Measurements from ENCODE around the gene CARD19. TPM values are rescaled to one million over a fixed set of nuclear protein-coding genes. Genes with fewer than 3 reads are reported as not detected.

Gene CARD19
- total RNA-seq, 1 experiment from 2014 or later: 54.5 TPM

- peak; percentile 83 for DNase-seq (ENCODE audit: low read depth, low spot score)
- CTCF ChIA-PET: interaction anchor here (1.0 to 3.1 kb wide), 7 partner anchors 12 to 185 kb away, joined by 3 to 35 read pairs (median 4); partner anchors contain the start of gene NINJ1
- RAD21 ChIA-PET (ENCODE audit: low non-redundant PET in 1 of 2, low total read pairs in 2 of 2, uncharacterized antibody in 2 of 2, unreplicated experiment in 2 of 2): interaction anchor here in 1 of 2 experiments (1.2 kb wide), 1 partner anchor 11 kb away, joined by 3 read pairs; no protein-coding TSS in a partner anchor
- no peaks in the 10 kb centered on the region; a peak in 1 of 4 replicates for H3K36me3 ChIP-seq (ENCODE audit: control insufficient read depth in 1 of 2, insufficient read depth in 2 of 2, low read length in 2 of 2)
- H3K27me3 ChIP-seq (ENCODE audit: insufficient read depth, low read length): no peaks in the 10 kb centered on the region
- TSS peak; percentile 27 for BruUV-seq (replicated peaks)
- no peaks in the 10 kb centered on the region for H3K9me3 ChIP-seq (ENCODE audit: control insufficient read depth in 1 of 2, insufficient read depth in 1 of 2, low read depth in 1 of 2, low read length in 2 of 2)
- H4K20me1 ChIP-seq (ENCODE audit: insufficient read depth): no peaks in the 10 kb centered on the region
- H3K4me1 ChIP-seq (ENCODE audit: control insufficient read depth in 1 of 2, insufficient read depth in 2 of 2, low read length in 2 of 2): peaks cover 13 to 19% of the 10 kb centered on the region in 2 experiments
- H3K4me3 ChIP-seq (replicated peaks in 1 of 2; ENCODE audit: low read depth in 1 of 2, low read length in 2 of 2): no peak overlapping the region
- intact Hi-C loops (cut with micrococcal nuclease): no loop called here
- H3K27ac ChIP-seq (ENCODE audit: low read depth, low read length): peak overlapping the region; percentile 82
- peak overlapping the region; percentile 59 for H3K4me2 ChIP-seq (ENCODE audit: low read length)
- no peaks in the 10 kb centered on the region for H3K9me2 ChIP-seq (ENCODE audit: insufficient read depth)
- no peaks in the 10 kb centered on the region for H3K79me2 ChIP-seq (ENCODE audit: insufficient read depth, low read length)
- peak; percentile 94 for ATAC-seq
- POLR2A ChIA-PET: interaction anchor here (0.7 to 2.1 kb wide), 6 partner anchors 11 to 43 kb away, joined by 3 to 7 read pairs (median 5); partner anchors contain the start of genes CARD19 and NINJ1
- H2AFZ ChIP-seq (ENCODE audit: low read depth, low read length, poor library complexity, severe bottlenecking): no peak overlapping the region
- H3K9ac ChIP-seq (ENCODE audit: low read length): peak overlapping the region; percentile 37
- TF ChIP-seq YY1 (IDR thresholded peaks at IDR 0.05; ENCODE audit: extremely low read depth, insufficient replicate concordance, low read depth, low read length): no peak
- TF ChIP-seq ATF3 (IDR thresholded peaks at IDR 0.05): no peak
- no peak for TF ChIP-seq ZBTB33 (IDR thresholded peaks at IDR 0.05; ENCODE audit: extremely low read depth, insufficient replicate concordance, low read length)
- TF ChIP-seq, protein P1, sequence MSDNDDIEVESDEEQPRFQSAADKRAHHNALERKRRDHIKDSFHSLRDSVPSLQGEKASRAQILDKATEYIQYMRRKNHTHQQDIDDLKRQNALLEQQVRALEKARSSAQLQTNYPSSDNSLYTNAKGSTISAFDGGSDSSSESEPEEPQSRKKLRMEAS (IDR thresholded peaks at IDR 0.05): peak; percentile 97
- TF ChIP-seq CBX3 (IDR thresholded peaks at IDR 0.05; ENCODE audit: low read depth): no peak; the same call in 1 of the 2 replicates
- no peak; the same call in 1 of the 2 replicates for TF ChIP-seq JUND (IDR thresholded peaks at IDR 0.05)
- TF ChIP-seq SRF (IDR thresholded peaks at IDR 0.05; ENCODE audit: low read depth): no peak; the same call in 1 of the 2 replicates
- TF ChIP-seq ZNF274 (IDR thresholded peaks at IDR 0.05; ENCODE audit: low read depth, low read length): no peak
- peak; percentile 80 for TF ChIP-seq TCF7L2 (IDR thresholded peaks at IDR 0.05; ENCODE audit: borderline replicate concordance, extremely low read depth, insufficient read depth, insufficient read length)
- TF ChIP-seq, protein P2, sequence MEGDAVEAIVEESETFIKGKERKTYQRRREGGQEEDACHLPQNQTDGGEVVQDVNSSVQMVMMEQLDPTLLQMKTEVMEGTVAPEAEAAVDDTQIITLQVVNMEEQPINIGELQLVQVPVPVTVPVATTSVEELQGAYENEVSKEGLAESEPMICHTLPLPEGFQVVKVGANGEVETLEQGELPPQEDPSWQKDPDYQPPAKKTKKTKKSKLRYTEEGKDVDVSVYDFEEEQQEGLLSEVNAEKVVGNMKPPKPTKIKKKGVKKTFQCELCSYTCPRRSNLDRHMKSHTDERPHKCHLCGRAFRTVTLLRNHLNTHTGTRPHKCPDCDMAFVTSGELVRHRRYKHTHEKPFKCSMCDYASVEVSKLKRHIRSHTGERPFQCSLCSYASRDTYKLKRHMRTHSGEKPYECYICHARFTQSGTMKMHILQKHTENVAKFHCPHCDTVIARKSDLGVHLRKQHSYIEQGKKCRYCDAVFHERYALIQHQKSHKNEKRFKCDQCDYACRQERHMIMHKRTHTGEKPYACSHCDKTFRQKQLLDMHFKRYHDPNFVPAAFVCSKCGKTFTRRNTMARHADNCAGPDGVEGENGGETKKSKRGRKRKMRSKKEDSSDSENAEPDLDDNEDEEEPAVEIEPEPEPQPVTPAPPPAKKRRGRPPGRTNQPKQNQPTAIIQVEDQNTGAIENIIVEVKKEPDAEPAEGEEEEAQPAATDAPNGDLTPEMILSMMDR (IDR thresholded peaks at IDR 0.05 in 2 of 3, conservative IDR thresholded peaks at IDR 0.05 in 1 of 3; ENCODE audit: borderline replicate concordance in 1 of 3, insufficient read depth in 1 of 3, low read depth in 2 of 3, low read length in 2 of 3): peak in 2 of 3 experiments; percentile 25 to 45; a peak in 3 of 6 replicates
- no peak for TF ChIP-seq ELF1 (IDR thresholded peaks at IDR 0.05; ENCODE audit: borderline replicate concordance, low read depth)
- peak; percentile 89 for TF ChIP-seq POLR2AphosphoS5 (IDR thresholded peaks at IDR 0.05; ENCODE audit: low read depth, low read length)
- TF ChIP-seq SP1 (IDR thresholded peaks at IDR 0.05; ENCODE audit: low read depth): no peak; the same call in 1 of the 2 replicates
- TF ChIP-seq REST (IDR thresholded peaks at IDR 0.05; ENCODE audit: low read depth): no peak
- TF ChIP-seq EZH2 (IDR thresholded peaks at IDR 0.05): no peak
- no peak for TF ChIP-seq SIN3A (IDR thresholded peaks at IDR 0.05; ENCODE audit: low read depth)
These were observed 24.2 kb downstream of the CARD19 start for GRCh38 chr9:93119953-93120845.
